ENCODE results near the gene UBL5.
"Not testable (repeated sequence)": the region's sequence is repeated elsewhere in the genome, so short reads cannot be mapped to it uniquely, and the experiment has no call there.

Gene UBL5

GRCh38 chr19:9806803-9807202, 20.9 kb upstream of the UBL5 start:
- intact Hi-C loops (cut with DNase I): no loop called here
- DNase-seq: peak in 1 of 10 donors; percentile 21

- DNase-seq: peak in 1 of 10 donors; percentile 35
- intact Hi-C loops (cut with DNase I): no loop called here
These were observed 18.6 kb upstream of the UBL5 start for GRCh38 chr19:9808855-9809824.

- intact Hi-C loops (cut with DNase I): no loop called here
- DNase-seq: no peak
These were observed 16.6 kb upstream of the UBL5 start for GRCh38 chr19:9811139-9811538.

- intact Hi-C loops (cut with DNase I): no loop called here
- no peak for DNase-seq
These were observed 9.5 kb upstream of the UBL5 start for GRCh38 chr19:9818175-9818733.

GRCh38 chr19:9818734-9819595, 8.8 kb upstream of the UBL5 start, which contains the start of gene FBXL12:
Gene FBXL12 (minus strand): TSS chr19:9819079. CDS start chr19:9818813, 266 bp downstream.
- DNase-seq: peak; percentile 99 to 100 (median 100)
- intact Hi-C loops (cut with DNase I): no loop called here

- intact Hi-C loops (cut with DNase I): no loop called here
- no peak for DNase-seq
These were observed 8.2 kb upstream of the UBL5 start for GRCh38 chr19:9819596-9819909.

- intact Hi-C loops (cut with DNase I); DNase-seq: not testable (repeated sequence)
These were observed 7.7 kb upstream of the UBL5 start for GRCh38 chr19:9820034-9820433.

GRCh38 chr19:9823816-9824215, 3.9 kb upstream of the UBL5 start:
- no peak for DNase-seq
- intact Hi-C loops (cut with DNase I): no loop called here

- intact Hi-C loops (cut with DNase I): no loop called here
- no peak for DNase-seq
These were observed 889 bp downstream of the UBL5 start for GRCh38 chr19:9828551-9829063.

- DNase-seq: no peak
- intact Hi-C loops (cut with DNase I): no loop called here
These were observed 6.6 kb downstream of the UBL5 start for GRCh38 chr19:9834307-9834725.

- intact Hi-C loops (cut with DNase I): no loop called here
These were observed 7.2 kb downstream of the UBL5 start, which contains the start of gene PIN1 for GRCh38 chr19:9834726-9835506. Gene PIN1 (plus strand): TSS chr19:9835318. CDS start chr19:9835345, 27 bp downstream.

GRCh38 chr19:9835507-9835949, 7.8 kb downstream of the UBL5 start:
- intact Hi-C loops (cut with DNase I): no loop called here
- peak in 2 of 10 donors; percentile 63 to 84 for DNase-seq

More at GRCh38 chr19:9834726-9835506, 7.2 kb downstream of the UBL5 start, which contains the start of gene PIN1:
- DNase-seq: peak; percentile 97 to 100 (median 99)

- DNase-seq: peak in 1 of 10 donors; percentile 41
- intact Hi-C loops (cut with DNase I): no loop called here
These were observed 8.3 kb downstream of the UBL5 start for GRCh38 chr19:9836021-9836420.

GRCh38 chr19:9838324-9838723, 10.6 kb downstream of the UBL5 start:
- peak in 1 of 10 donors; percentile 25 for DNase-seq
- intact Hi-C loops (cut with DNase I): no loop called here

- intact Hi-C loops (cut with DNase I): no loop called here
- DNase-seq: peak in 1 of 10 donors; percentile 1
These were observed 11.7 kb downstream of the UBL5 start for GRCh38 chr19:9839415-9839814.

- intact Hi-C loops (cut with DNase I): loop anchor here (10.0 kb wide), 1 partner anchor 72 kb away; no protein-coding TSS in a partner anchor
- DNase-seq: peak in 1 of 10 donors; percentile 88
These were observed 15.3 kb downstream of the UBL5 start for GRCh38 chr19:9842834-9843625.

GRCh38 chr19:9843626-9844273, 16.0 kb downstream of the UBL5 start:
- intact Hi-C loops (cut with DNase I): loop anchor here (10.0 kb wide), 1 partner anchor 71 kb away; no protein-coding TSS in a partner anchor
- DNase-seq: not testable (repeated sequence)
